Osteocyte (in vitro differentiated cells): ENCODE measurements around the gene ARPP21. TPM values are rescaled to one million over a fixed set of nuclear protein-coding genes. Genes with fewer than 3 reads are reported as not detected.

Source experiments
- DNase-seq: peaks from one replicate; pipeline ENCODE4 v3.0.0; 2021; ENCODE audit warnings: mixed read lengths; ENCODE audit not compliant: unreplicated experiment; ENCODE audit errors: extremely low spot score
- H3K27ac Mint-ChIP-seq: one replicate; pipeline ENCODE4 v1.8.0; 2021; ENCODE audit warnings: mild to moderate bottlenecking, mixed read lengths; ENCODE audit not compliant: unreplicated experiment
- H3K27me3 Mint-ChIP-seq: one replicate; pipeline ENCODE4 v1.8.0; 2021; ENCODE audit warnings: mixed read lengths; ENCODE audit not compliant: unreplicated experiment
- H3K36me3 Mint-ChIP-seq: one replicate; pipeline ENCODE4 v1.8.0; 2021; ENCODE audit warnings: mixed read lengths; ENCODE audit not compliant: unreplicated experiment
- H3K4me1 Mint-ChIP-seq: one replicate; pipeline ENCODE4 v1.8.0; 2021; ENCODE audit warnings: mixed read lengths; ENCODE audit not compliant: unreplicated experiment
- H3K4me3 Mint-ChIP-seq: one replicate; pipeline ENCODE4 v1.8.0; 2021; ENCODE audit warnings: mild to moderate bottlenecking, moderate library complexity, mixed read lengths; ENCODE audit not compliant: unreplicated experiment
- H3K9me3 Mint-ChIP-seq: one replicate; pipeline ENCODE4 v1.8.0; 2021; ENCODE audit warnings: mixed read lengths; ENCODE audit not compliant: unreplicated experiment
- CTCF ChIP-seq: fragments of 200-600 bp; sonication (generic); IDR thresholded peaks from 2 replicates; pipeline ENCODE4 v1.5.0; 2021; ENCODE audit warnings: antibody characterized with exemption, mild to moderate bottlenecking, moderate library complexity
- total RNA-seq: library from RNA; stranded (reverse); gene quantifications from 2 replicates; pipeline ENCODE4 v1.2.1, GENCODE V29; 2021

Gene ARPP21
- total RNA-seq, 1 donor from 2014 or later, result 3.7 TPM

DNA sequence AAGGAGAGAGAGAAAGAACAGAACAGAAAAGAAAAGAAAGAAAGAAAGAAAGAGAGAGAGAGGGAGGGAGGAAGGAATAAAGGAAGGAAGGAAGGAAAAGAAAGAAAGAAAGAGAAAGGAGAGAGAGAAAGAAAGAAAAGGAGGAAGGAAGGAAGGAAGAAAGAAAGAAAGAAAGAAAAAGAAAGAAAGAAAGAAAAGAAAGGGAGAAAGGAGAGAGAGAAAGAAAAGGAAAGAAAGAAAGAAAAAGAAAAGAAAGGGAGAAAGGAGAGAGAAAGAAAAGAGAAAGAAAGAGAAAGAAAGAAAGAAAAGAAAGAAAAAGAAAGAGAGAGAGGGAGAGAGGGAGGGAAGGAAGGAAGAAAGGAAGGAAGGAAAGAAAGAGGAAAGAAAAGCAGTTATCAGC, 108.8 kb downstream of the ARPP21 start:
- Mint-ChIP-seq H3K36me3 (no peaks in the 10 kb centered on the region), H3K4me1 (no peaks in the 10 kb centered on the region), H3K27ac (no peak overlapping the region), H3K9me3 (no peaks in the 10 kb centered on the region), H3K27me3 (peaks cover 42% of the 10 kb centered on the region), H3K4me3 (no peak overlapping the region)
- no peak for DNase-seq
- TF ChIP-seq CTCF, result no peak

GRCh38 chr3:35751207-35751606, 111.9 kb downstream of the ARPP21 start:
- Mint-ChIP-seq H3K27me3 (peaks cover 59% of the 10 kb centered on the region), H3K27ac (no peak overlapping the region), H3K4me1 (no peaks in the 10 kb centered on the region), H3K36me3 (no peaks in the 10 kb centered on the region), H3K9me3 (no peaks in the 10 kb centered on the region), H3K4me3 (no peak overlapping the region)
- TF ChIP-seq CTCF, result no peak
- DNase-seq, result no peak

- H3K9me3 Mint-ChIP-seq, result no peaks in the 10 kb centered on the region
- H3K4me1 Mint-ChIP-seq, result no peaks in the 10 kb centered on the region
- H3K27ac Mint-ChIP-seq, result no peak overlapping the region
- no peak overlapping the region for H3K4me3 Mint-ChIP-seq
- DNase-seq, result no peak
- TF ChIP-seq CTCF, result no peak
- peaks cover 50% of the 10 kb centered on the region for H3K27me3 Mint-ChIP-seq
- no peaks in the 10 kb centered on the region for H3K36me3 Mint-ChIP-seq
Measured at GRCh38 chr3:35757991-35758757, 118.8 kb downstream of the ARPP21 start.

GRCh38 chr3:35760146-35760545, 120.8 kb downstream of the ARPP21 start:
- no peak for DNase-seq
- no peak overlapping the region for H3K27ac Mint-ChIP-seq
- TF ChIP-seq CTCF, result no peak
- no peaks in the 10 kb centered on the region for H3K4me1 Mint-ChIP-seq
- no peaks in the 10 kb centered on the region for H3K9me3 Mint-ChIP-seq
- H3K27me3 Mint-ChIP-seq, result peaks cover 52% of the 10 kb centered on the region
- H3K36me3 Mint-ChIP-seq, result no peaks in the 10 kb centered on the region
- H3K4me3 Mint-ChIP-seq, result no peak overlapping the region

DNA sequence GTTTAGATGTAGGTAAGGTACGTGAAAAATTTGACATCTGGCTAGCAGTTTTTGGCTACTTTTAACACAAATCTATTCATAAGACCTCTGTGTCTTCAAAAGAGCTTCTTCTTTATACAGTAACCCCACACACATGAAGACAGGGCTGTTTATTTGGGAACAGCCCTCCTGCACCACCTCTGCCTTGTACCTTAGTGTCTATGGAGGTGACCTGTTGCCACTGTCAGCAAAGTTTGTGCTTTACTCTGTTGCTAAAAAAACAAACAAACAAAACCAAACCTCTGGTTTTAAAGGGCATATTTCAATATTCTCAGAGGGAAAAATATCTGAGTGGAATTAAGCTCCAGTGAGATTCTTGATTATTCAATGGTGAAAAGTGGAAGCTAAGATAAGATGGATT, 122.0 kb downstream of the ARPP21 start:
- no peak for DNase-seq
- peaks cover 47% of the 10 kb centered on the region for H3K27me3 Mint-ChIP-seq
- H3K27ac Mint-ChIP-seq, result no peak overlapping the region
- no peaks in the 10 kb centered on the region for H3K36me3 Mint-ChIP-seq
- H3K9me3 Mint-ChIP-seq, result no peaks in the 10 kb centered on the region
- no peak overlapping the region for H3K4me3 Mint-ChIP-seq
- no peaks in the 10 kb centered on the region for H3K4me1 Mint-ChIP-seq
- TF ChIP-seq CTCF, result no peak
